AG10803 (cell line): Measurements from ENCODE around the gene IL7R.
"Not testable (repeated sequence)": the region's sequence is repeated elsewhere in the genome, so short reads cannot be mapped to it uniquely, and the experiment has no call there.

ENCODE experiments used
- DNase-seq: peaks from one replicate; pipeline ENCODE4 v3.0.0; 2010; ENCODE audit warnings: low read depth
- H3K4me3 ChIP-seq: 2 replicates; pipeline ENCODE4 v1.5.1; 2011; ENCODE audit warnings: mild to moderate bottlenecking, low read length, control low read depth
- TF ChIP-seq, protein P1 (sequence below): conservative IDR thresholded peaks from 2 replicates; pipeline ENCODE4 v1.5.1; 2011; ENCODE audit warnings: mild to moderate bottlenecking, low read length, control low read depth, inconsistent platforms

Gene IL7R

DNA sequence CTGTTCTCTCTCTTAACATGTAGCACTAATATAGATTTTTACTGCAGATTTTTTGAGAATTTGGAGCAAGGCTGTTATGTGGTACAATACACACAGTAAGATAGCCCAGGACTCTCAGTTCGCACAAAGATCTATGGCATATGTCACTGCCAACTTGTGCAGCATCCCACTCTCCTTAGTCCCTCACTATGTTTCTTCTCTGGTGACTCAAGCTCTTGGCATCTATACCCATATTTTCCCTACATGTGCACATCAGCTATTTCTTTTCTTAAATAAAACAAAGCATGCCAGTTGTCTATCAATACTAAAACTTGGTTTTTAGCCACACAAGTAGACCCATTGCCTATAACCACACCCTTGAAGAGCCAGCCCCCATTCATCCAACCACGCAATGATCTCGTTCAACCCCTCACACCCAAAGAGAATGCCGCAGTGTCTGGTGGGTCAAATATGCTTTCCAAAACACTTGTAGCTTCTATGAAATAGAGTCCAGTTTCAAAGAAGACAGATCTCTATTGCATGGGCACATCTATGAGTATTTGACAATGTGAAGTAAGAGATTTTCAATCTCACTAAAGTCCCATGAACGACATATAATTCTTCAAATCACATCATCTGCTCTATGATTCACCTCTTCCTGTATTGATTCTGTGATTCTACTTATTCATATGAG, 18.2 kb upstream of the IL7R start:
- DNase-seq: no peak
- no peak overlapping the region for H3K4me3 ChIP-seq
- TF ChIP-seq, protein P1, sequence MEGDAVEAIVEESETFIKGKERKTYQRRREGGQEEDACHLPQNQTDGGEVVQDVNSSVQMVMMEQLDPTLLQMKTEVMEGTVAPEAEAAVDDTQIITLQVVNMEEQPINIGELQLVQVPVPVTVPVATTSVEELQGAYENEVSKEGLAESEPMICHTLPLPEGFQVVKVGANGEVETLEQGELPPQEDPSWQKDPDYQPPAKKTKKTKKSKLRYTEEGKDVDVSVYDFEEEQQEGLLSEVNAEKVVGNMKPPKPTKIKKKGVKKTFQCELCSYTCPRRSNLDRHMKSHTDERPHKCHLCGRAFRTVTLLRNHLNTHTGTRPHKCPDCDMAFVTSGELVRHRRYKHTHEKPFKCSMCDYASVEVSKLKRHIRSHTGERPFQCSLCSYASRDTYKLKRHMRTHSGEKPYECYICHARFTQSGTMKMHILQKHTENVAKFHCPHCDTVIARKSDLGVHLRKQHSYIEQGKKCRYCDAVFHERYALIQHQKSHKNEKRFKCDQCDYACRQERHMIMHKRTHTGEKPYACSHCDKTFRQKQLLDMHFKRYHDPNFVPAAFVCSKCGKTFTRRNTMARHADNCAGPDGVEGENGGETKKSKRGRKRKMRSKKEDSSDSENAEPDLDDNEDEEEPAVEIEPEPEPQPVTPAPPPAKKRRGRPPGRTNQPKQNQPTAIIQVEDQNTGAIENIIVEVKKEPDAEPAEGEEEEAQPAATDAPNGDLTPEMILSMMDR: no peak

DNA sequence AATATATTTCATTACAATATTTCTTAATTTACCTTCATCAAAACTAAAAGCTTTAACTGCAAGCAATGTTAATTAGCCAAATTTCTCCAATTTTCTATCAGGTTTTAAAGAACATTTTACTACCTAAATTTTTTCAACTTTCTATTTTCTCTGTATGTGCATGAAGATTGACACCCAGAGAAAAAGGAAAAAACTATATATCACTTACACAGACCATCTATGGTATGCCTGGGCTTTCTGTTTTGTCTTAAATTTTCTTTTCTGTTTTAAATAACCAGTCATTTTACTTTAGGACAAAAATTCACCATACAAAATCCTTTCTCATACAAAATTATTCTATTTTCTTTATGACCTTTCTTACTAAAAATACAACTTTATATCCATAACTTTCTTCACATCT, 13.8 kb upstream of the IL7R start:
- DNase-seq: no peak
- TF ChIP-seq, protein P1: no peak

DNA sequence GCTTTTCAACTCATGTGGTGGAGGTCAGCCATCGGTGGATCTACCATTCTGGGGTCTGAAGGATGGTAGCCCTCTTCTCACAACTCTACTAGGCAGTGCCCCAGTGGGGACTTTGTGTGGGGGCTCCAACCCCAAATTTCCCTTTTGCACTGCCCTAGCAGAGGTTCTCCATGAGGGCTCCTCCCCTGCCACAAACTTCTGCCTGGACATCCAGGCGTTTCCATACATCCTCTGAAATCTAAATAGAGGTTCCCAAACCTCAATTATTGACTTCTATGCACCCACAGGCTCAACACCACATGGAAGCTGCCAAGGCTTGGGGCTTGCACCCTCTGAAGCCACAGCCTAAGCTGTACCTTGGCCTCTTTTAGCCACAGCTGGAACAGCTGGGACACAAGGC, 11.2 kb upstream of the IL7R start:
- DNase-seq, H3K4me3 ChIP-seq: not testable (repeated sequence)

More for the DNA sequence above, 13.8 kb upstream of the IL7R start:
- no peak overlapping the region for H3K4me3 ChIP-seq

DNA sequence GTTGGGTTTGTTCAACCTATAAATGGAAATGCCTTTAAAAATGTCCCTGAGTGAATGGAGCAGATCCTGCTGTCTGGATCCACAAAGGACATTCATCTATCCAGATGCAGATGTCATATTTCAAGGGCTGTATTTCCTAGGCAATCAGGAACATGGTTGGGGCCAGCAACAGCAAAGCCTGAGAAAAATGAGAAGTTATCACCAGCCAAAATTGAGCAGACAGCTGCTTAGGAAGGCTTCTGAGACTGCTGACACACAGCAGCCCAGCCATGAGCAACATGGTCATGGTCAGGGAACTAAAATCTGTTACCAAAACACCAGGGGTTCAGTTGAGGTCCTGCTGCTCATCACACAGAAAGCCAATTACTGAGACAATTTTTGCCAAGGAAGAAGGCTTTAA, 9.2 kb upstream of the IL7R start:
- no peak overlapping the region for H3K4me3 ChIP-seq
- TF ChIP-seq, protein P1: no peak
- no peak for DNase-seq

DNA sequence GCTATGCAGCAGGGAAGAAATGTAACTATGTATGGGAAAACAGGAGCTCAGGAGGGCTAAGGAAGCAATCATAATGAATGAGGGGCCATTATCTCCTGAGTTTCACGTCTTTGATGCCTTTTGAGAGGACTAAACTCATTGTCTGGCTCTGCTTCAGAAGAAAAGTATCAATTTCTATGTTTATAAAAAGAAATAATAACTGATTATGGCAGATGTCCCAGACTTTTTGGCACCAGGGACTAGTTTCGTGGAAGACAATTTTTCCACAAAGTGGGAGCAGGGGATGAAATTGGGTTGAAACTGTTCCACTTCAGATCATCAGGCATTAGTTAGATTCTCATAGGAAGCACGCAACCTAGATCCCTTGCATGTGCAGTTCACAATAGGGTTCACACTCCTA, 8.7 kb upstream of the IL7R start:
- DNase-seq: no peak
- TF ChIP-seq, protein P1: no peak
- no peak overlapping the region for H3K4me3 ChIP-seq

DNA sequence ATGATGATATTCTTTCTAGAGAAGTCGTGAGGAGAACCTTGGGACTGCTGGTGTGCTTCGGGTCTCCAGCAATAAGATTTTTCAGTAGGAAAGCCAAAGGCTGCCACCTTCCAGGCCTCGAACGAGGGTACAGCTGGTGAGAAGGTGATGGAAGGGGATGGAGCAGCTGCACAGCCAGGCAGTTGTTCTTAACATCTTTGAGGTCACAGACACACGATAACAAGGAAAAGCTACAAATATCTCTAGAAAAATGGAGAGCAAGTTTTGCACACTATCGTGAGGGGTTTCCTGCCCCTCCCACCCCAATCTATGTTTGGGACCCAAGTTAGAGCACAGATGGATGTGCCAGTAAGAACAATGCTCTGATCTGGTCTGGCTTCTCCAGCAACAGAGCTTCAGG, 6.8 kb upstream of the IL7R start:
- TF ChIP-seq, protein P1: no peak
- no peak overlapping the region for H3K4me3 ChIP-seq
- no peak for DNase-seq

DNA sequence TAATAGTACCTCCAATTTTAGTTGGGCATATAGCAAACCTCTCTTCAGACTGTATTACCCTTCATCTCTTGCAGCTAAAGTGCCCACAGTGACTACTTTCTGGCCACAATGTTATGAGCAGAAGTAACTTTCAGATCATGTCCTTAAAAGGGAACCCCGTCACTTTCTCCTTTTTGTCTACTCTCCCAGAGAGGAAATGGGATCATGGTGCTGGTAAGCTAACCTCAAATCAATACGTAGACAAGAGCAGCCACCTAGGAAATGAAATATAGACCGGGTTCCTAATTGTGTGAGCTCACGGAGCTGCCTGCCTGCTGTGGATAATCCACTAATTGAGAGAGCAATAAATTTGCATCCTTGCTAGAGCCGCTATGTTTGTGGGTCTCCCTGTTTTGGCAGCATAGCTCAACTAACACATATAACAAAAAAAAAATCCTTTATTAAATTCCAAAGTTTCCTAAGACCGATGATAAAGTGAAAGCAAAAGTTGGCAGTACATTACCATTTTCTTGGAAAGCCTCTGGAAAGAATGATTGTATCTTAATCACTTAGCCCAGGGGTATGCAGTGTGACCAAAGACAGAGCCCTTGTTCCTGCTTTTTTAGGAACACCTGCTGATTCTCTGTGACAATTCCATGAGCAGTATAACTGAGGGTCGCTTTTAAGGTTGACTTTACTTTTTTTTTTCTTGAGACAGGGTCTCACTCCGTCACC, 5.6 kb upstream of the IL7R start:
- DNase-seq: peak; percentile 29
- TF ChIP-seq, protein P1: no peak
- H3K4me3 ChIP-seq: peak overlapping the region; percentile 48
